ENCODE data around the gene ST3GAL3. TPM values are rescaled to one million over a fixed set of nuclear protein-coding genes. Genes with fewer than 3 reads are reported as not detected.

Gene ST3GAL3, protein sequence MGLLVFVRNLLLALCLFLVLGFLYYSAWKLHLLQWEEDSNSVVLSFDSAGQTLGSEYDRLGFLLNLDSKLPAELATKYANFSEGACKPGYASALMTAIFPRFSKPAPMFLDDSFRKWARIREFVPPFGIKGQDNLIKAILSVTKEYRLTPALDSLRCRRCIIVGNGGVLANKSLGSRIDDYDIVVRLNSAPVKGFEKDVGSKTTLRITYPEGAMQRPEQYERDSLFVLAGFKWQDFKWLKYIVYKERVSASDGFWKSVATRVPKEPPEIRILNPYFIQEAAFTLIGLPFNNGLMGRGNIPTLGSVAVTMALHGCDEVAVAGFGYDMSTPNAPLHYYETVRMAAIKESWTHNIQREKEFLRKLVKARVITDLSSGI
- 18.7 TPM for total RNA-seq

DNA sequence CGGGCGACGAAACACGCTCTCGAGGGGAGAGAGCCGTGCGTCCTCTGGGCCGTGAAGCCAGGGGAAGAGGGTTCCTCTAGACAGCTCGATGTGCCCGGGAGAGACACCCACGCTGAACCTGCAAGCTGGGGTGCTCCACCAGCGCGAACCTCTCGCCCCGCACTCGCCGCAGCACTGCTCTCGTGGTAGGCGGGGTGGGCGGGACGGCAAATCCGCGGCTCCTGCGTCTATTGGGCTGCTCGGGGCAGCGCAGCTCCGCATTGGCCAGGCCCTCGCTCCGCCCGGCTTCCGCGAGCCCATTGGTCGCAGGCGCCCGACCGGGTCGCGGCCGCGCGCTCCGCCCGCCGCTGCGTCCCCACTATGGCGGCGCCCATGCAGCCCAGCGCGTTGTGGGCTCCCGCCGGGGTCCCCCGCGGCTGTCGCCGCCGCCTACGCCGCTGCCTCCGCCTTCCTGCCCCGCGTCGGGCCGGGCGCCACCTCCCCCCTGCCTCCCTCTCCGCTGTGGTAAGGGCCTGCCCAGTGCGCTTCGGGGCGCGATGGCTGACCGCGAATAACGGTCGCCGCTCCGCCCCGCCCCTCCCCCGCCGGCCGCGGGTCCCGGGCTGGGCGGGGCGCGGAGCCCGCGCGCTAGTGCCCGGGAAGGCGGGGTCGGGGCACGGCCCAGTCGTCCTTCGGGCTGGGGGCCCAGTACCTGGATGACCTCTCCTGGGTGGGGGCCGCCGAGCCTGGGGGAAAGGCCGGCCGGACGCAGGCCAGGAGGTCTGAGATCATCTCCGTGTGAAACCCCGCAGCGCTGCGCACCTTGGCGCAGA, at the start of gene ST3GAL3:
ST3GAL3 (plus strand) TSS at position 347 of the 812 bp plus-strand sequence. CDS start 28,727 bp downstream, outside the sequence.
- H3K27ac ChIP-seq: peak within 1 kb of the TSS; percentile 75
- H3K9me3 ChIP-seq: no peaks in the 10 kb centered on the region
- TF ChIP-seq POLR2AphosphoS5 (IDR thresholded peaks at IDR 0.05; ENCODE audit: insufficient read depth in 1 of 2, low read depth in 1 of 2) (peak in 1 of 2 donors; percentile 69), POLR2A (IDR thresholded peaks at IDR 0.05) (peak in 1 of 2 donors; percentile 21)
- TF ChIP-seq, protein P1, sequence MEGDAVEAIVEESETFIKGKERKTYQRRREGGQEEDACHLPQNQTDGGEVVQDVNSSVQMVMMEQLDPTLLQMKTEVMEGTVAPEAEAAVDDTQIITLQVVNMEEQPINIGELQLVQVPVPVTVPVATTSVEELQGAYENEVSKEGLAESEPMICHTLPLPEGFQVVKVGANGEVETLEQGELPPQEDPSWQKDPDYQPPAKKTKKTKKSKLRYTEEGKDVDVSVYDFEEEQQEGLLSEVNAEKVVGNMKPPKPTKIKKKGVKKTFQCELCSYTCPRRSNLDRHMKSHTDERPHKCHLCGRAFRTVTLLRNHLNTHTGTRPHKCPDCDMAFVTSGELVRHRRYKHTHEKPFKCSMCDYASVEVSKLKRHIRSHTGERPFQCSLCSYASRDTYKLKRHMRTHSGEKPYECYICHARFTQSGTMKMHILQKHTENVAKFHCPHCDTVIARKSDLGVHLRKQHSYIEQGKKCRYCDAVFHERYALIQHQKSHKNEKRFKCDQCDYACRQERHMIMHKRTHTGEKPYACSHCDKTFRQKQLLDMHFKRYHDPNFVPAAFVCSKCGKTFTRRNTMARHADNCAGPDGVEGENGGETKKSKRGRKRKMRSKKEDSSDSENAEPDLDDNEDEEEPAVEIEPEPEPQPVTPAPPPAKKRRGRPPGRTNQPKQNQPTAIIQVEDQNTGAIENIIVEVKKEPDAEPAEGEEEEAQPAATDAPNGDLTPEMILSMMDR (IDR thresholded peaks at IDR 0.05): no peak
- no peaks in the 10 kb centered on the region for H3K27me3 ChIP-seq
- intact Hi-C loops (cut with DNase I): no loop called here
- H3K4me3 ChIP-seq: peak within 1 kb of the TSS; percentile 67 to 84
- DNase-seq (ENCODE audit: extremely low spot score in 2 of 2): peak in 1 of 2 donors; percentile 90
- peaks cover 0 to 21% of the 10 kb centered on the region in 2 donors for H3K36me3 ChIP-seq
- H3K4me1 ChIP-seq: peaks cover 27% of the 10 kb centered on the region

DNA sequence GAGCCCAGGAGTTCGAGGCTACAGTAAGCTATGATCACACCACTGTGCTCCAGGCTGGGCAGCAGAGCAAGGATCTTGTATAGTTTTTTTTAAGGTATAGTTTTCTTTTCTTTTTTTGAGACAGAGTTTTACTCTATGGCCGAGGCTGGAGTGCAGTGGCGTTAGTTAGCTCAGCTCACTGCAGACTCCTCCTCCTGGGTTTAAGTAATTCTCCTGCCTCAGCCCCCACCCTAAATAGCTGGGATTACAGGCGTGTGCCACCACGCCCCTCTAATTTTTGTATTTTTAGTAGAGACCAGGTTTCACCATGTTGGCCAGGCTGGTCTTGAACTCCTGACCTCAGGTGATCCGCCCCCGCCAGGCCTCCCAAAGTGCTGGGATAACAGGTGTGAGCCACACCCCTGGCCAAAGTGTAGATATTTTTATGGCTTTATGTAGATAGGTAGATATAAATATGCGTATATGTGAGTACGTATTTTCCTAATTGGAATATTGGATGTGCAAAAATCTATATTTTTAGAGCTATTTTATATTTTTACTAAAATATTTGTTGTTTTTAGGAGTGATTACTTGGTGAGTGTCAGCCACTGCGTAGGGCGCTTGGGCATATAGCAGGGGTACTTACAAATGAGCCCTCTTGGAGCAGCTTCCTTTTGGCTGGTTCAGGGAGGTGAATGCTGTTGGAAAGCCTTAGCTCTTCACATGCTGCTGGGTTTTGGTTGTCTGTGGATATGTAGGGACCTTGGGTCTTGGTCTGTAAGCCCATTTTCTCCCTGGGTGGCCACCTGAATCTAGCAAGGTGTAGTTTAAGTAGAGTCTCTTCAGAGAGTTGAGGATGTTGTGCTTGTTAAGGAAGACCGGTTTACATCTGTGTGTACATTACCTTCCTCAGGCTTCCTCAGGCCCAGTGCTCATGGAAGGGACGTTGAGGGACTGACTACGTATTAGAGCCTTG, 47.8 kb upstream of the ST3GAL3 start:
- Histone ChIP-seq H3K36me3 (peaks cover 7 to 99% of the 10 kb centered on the region in 2 donors), H3K9me3 (no peaks in the 10 kb centered on the region), H3K4me1 (no peaks in the 10 kb centered on the region), H3K27ac (no peak overlapping the region), H3K27me3 (no peaks in the 10 kb centered on the region), H3K4me3 (no peak overlapping the region)
- TF ChIP-seq POLR2A (IDR thresholded peaks at IDR 0.05) (no peak), POLR2AphosphoS5 (IDR thresholded peaks at IDR 0.05; ENCODE audit: insufficient read depth in 1 of 2, low read depth in 1 of 2) (no peak)
- TF ChIP-seq, protein P1 (IDR thresholded peaks at IDR 0.05): no peak
- DNase-seq (ENCODE audit: extremely low spot score in 2 of 2): no peak
- intact Hi-C loops (cut with DNase I): no loop called here

DNA sequence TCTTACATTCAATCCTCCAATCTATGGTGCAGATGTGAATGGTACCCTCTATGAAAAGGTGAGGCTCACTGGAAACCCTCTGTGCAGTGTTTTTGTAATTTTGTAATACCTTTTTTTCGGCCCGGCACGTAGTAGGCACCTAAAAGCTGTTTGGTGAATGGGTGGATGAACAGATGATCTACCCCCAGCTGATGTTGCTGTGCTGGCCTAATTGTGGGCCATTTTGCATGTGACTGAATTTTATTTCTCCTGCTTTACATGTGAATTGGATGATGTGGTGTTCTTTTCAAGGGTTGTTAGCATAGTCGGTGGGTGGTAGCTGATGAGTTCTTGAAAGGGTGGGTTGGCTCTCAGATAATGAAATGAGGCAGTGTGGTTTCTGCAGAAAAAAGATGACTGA, 47.0 kb upstream of the ST3GAL3 start:
- Histone ChIP-seq H3K27ac (no peak overlapping the region), H3K9me3 (no peaks in the 10 kb centered on the region), H3K4me3 (no peak overlapping the region), H3K4me1 (peaks cover under 1% of the 10 kb centered on the region), H3K36me3 (peaks cover 7 to 97% of the 10 kb centered on the region in 2 donors), H3K27me3 (no peaks in the 10 kb centered on the region)
- intact Hi-C loops (cut with DNase I): no loop called here
- DNase-seq (ENCODE audit: extremely low spot score in 2 of 2): no peak
- no peak for TF ChIP-seq POLR2A (IDR thresholded peaks at IDR 0.05)

GRCh38 chr1:43664369-43664768, 43.0 kb upstream of the ST3GAL3 start:
- TF ChIP-seq POLR2AphosphoS5 (IDR thresholded peaks at IDR 0.05; ENCODE audit: insufficient read depth in 1 of 2, low read depth in 1 of 2) (no peak), POLR2A (IDR thresholded peaks at IDR 0.05) (no peak)
- TF ChIP-seq, protein P1 (IDR thresholded peaks at IDR 0.05): no peak
- Histone ChIP-seq H3K36me3 (peaks cover 3 to 97% of the 10 kb centered on the region in 2 donors), H3K27ac (no peak overlapping the region), H3K9me3 (no peaks in the 10 kb centered on the region), H3K4me3 (no peak overlapping the region), H3K27me3 (no peaks in the 10 kb centered on the region), H3K4me1 (peaks cover 7% of the 10 kb centered on the region)
- intact Hi-C loops (cut with DNase I): no loop called here
- DNase-seq (ENCODE audit: extremely low spot score in 2 of 2): no peak

DNA sequence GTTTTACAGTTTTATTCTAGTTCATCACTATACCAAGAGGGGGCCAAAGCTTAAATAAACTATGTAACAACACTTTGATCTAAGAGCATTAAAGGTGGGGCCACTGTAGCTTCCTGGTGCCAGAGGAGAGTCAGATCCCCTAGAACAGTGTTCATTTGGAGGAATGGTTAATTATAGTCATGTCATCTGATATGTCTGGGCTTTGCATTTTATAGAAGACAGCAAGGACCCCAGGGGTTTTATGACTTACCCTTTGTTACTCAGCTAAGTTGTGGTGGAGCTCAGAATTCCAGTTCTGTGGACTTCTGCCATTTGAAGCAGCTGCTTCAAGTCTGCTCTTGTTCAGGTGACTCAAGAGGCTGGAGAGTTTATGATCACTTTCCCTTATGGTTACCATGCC, 40.7 kb upstream of the ST3GAL3 start:
- Histone ChIP-seq H3K27ac (no peak overlapping the region), H3K36me3 (peaks cover 3 to 99% of the 10 kb centered on the region in 2 donors), H3K4me3 (no peak overlapping the region), H3K4me1 (peaks cover 11% of the 10 kb centered on the region), H3K9me3 (no peaks in the 10 kb centered on the region), H3K27me3 (no peaks in the 10 kb centered on the region)
- intact Hi-C loops (cut with DNase I): no loop called here
- no peak for DNase-seq (ENCODE audit: extremely low spot score in 2 of 2)
- TF ChIP-seq POLR2AphosphoS5 (IDR thresholded peaks at IDR 0.05; ENCODE audit: insufficient read depth in 1 of 2, low read depth in 1 of 2): peak in 1 of 2 donors; percentile 38
- TF ChIP-seq POLR2A (IDR thresholded peaks at IDR 0.05): no peak

All from vagina (tissue), 2 donors.